ENCODE measurements around the gene IGFLR1.
"Not testable (repeated sequence)": the region's sequence is repeated elsewhere in the genome, so short reads cannot be mapped to it uniquely, and the experiment has no call there.

IGFLR1 gene

GRCh38 chr19:35739275-35740107 is 2.8 kb downstream of the IGFLR1 start:
- DNase-seq, result no peak

- no peak for DNase-seq
Measured at GRCh38 chr19:35738887-35739229, 3.4 kb downstream of the IGFLR1 start.

GRCh38 chr19:35738021-35738886 is 4.0 kb downstream of the IGFLR1 start:
- DNase-seq, result no peak

- DNase-seq, result no peak
Measured at GRCh38 chr19:35736913-35737886, 5.1 kb downstream of the IGFLR1 start.

- no peak for DNase-seq
Measured at GRCh38 chr19:35734889-35735288, 7.4 kb downstream of the IGFLR1 start.

GRCh38 chr19:35734273-35734672 is 8.0 kb downstream of the IGFLR1 start:
- no peak for DNase-seq

DNA sequence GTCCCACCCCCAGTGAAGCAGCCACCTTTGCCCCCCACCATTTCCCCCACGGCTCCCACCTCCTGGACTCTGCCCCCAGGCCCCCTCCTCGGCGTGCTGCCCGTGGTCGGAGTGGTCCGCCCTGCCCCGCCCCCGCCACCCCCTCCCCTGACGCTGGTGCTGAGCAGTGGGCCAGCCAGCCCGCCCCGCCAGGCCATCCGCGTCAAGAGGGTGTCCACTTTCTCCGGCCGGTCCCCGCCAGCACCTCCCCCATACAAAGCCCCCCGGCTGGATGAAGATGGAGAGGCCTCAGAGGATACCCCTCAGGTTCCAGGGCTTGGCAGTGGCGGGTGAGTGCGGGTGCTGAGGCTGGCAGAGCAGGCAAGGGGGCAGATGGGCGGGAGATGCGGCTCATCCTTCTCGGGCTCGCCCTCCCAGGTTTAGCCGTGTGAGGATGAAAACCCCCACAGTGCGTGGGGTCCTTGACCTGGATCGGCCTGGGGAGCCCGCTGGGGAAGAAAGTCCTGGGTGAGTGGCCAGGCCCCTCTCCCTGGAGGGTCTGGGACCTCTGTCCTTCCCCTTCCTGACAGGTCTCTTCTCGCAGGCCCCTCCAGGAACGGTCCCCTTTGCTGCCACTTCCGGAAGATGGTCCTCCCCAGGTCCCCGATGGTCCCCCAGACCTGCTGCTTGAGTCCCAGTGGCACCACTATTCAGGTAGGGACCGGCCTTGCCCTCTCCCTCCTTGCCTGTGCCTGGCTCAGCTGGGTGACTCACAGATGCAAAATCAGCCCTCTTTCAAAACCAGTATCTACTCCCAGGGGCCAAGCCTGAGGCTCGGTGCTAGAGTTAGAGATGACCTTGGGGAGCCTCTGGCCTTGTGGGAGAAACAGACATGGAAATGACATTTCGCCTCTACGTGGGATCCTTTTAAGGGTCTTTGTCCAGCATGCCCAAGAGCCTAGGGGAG is 8.8 kb downstream of the IGFLR1 start:
- DNase-seq, result no peak

GRCh38 chr19:35732540-35733179 is 9.6 kb downstream of the IGFLR1 start:
- no peak for DNase-seq

DNA sequence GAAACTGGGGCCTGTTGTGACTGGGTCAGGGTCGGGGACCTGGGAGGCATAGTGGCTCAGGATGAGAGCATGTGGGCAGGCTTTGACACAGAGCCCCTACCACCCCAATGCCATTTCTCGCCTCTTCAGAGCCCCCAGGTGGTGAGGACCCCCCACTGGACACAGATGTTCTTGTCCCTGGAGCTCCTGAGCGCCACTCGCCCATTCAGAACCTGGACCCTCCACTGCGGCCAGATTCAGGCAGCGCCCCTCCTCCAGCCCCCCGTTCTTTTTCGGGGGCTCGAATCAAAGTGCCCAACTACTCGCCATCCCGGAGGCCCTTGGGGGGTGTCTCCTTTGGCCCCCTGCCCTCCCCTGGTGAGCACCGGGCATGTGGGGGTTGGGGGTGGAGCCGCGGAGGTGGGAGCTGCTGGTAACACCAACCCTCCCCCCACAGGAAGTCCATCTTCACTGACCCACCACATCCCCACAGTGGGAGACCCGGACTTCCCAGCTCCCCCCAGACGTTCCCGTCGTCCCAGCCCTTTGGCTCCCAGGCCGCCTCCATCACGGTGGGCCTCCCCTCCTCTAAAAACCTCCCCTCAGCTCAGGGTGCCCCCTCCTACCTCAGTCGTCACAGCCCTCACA is 10.4 kb downstream of the IGFLR1 start:
- DNase-seq, result no peak

DNA sequence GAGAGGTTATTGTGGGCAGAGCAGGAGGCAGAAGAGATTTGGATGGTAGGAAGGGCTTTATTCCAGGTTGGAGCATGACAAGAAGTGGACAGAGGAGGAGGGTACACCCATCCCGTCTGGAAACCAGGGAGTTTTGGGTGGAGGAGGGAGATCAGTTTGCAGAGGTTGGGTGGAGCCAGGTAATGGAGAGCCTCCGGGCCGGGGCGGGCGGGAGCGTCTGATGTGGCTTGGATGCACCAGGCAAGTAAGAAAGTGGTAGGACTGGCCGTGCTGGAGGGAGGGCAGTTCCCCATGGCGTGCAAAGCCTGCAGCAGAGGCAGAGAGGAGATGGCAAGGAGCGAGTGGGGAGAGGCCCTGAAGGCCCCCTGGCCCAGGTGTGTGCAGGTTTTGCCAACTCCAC is 10.9 kb downstream of the IGFLR1 start:
- DNase-seq, result no peak

- DNase-seq, result no peak
Measured at GRCh38 chr19:35730326-35730725, 11.9 kb downstream of the IGFLR1 start.

DNA sequence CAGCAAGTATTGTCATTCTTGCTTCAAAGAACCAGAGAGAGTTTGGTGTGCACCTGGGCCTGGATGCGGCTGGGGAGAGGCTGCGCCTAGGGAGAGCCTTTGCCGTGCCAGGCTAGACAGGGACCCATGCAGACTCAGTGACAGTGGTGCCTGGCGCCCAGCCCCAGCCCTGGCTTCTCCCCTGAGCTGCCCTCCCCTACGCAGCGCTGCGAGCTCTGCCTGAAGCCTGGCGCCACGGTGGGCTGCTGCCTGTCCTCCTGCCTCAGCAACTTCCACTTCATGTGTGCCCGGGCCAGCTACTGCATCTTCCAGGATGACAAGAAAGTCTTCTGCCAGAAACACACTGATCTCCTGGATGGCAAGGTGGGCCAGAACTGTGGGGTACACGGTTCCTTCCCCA is 12.5 kb downstream of the IGFLR1 start:
- DNase-seq, result no peak

DNA sequence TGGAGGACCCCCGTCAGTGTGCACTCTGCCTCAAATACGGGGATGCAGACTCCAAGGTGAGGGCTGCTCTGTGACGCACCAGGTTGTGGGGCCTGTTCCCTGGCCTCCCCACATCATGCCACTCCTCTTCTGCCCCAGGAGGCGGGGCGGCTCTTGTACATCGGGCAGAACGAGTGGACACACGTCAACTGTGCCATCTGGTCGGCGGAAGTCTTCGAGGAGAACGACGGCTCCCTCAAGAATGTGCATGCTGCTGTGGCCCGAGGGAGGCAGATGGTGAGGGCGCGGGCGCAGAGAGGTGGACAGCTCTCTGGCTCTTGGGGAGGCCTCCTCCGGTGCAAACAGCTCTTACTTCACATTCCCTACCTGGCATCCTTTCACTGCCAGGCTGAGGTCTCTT is 13.2 kb downstream of the IGFLR1 start:
- DNase-seq, result no peak

- no peak for DNase-seq
Measured at GRCh38 chr19:35727956-35728706, 14.1 kb downstream of the IGFLR1 start.

DNA sequence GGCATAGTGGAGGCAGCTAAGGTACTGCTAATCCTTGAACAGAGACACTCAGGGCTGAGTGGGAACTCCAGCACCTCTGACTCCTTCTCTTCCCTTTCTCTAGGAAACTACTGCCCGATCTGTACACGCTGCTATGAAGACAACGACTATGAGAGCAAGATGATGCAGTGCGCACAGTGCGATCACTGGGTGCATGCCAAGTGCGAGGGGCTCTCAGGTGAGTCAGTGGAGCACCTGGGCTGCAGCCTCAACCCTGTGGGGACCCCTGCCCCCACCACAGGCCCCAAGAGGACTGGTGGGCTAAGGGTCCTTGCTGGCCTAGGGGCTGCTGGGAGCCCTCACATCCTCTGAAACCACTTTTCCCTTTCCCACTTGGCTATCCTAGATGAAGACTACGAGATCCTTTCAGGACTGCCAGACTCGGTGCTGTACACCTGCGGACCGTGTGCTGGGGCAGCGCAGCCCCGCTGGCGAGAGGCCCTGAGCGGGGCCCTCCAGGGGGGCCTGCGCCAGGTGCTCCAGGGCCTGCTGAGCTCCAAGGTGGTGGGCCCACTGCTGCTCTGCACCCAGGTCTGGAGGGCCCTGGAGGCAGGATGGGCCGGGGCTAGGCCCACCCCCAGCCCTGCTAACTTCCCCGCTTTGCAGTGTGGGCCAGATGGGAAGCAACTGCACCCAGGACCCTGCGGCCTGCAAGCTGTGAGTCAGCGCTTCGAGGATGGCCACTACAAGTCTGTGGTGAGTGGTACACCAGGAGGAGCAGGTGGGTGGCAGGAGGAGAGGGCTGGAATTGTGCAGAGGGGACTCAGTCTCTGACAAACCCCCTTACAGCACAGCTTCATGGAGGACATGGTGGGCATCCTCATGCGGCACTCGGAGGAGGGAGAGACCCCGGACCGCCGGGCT is 14.9 kb downstream of the IGFLR1 start:
- no peak for DNase-seq

- no peak for DNase-seq
Measured at GRCh38 chr19:35725216-35725861, 16.9 kb downstream of the IGFLR1 start.

GRCh38 chr19:35724560-35724959 is 17.7 kb downstream of the IGFLR1 start:
- DNase-seq, result no peak

- not testable (repeated sequence) for DNase-seq
Measured at GRCh38 chr19:35724132-35724531, 18.1 kb downstream of the IGFLR1 start.

Data from stimulated activated CD4-positive, alpha-beta T cell treated with anti-CD3 and anti-CD28 coated beads, Interleukin-12 subunit alpha, Interleukin-12 subunit beta, amount 100 ng/mL, for 4 hours (primary cell).